NCI-H774 (cell line): ENCODE results near the gene ABR.
A peak's percentile ranks its signal among the peaks of the same experiment; 100 is the strongest.
"Not testable (repeated sequence)": the region's sequence is repeated elsewhere in the genome, so short reads cannot be mapped to it uniquely, and the experiment has no call there.

Experiments used
- DNase-seq: peaks from one replicate; lab custom pipeline; 2025; lab: John Stamatoyannopoulos, UW

Gene ABR

DNA sequence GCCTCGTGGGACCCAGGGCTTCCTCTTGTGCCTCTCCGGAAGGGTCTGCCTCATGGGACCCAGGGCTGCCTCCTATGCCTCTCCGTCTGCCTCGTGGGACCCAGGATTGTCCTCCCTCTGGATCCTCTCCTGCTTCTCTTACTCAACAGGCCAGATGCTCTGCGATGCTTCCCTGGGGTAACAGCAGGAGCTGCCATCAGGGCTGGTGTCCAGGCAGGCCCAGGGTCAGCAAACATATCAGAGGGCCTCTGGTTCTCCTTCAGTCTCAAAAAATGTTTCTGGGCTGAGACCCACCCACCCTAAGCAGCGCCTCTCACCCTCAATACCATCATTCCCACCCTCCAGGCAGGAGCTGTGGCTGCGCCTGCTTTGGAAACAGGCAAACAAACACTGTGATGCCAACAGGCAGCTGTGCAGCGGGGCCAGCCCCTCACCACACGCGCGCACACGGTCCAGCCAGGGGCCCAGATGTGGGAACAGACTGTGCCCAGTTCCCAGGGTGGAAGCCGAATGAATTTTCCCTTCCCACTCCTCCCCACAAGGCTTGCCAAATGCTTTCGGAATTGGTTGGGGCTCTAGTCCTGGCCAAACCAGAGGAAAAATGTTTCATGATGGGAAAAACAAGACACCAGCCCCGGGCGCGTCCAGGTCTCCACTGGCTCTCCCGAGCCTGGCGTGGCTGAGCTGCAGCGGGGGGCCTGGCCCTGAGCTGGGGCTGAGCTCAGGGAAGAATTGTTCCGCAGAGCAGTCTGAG lies 171.6 kb downstream of the ABR start:
- DNase-seq, result no peak

DNA sequence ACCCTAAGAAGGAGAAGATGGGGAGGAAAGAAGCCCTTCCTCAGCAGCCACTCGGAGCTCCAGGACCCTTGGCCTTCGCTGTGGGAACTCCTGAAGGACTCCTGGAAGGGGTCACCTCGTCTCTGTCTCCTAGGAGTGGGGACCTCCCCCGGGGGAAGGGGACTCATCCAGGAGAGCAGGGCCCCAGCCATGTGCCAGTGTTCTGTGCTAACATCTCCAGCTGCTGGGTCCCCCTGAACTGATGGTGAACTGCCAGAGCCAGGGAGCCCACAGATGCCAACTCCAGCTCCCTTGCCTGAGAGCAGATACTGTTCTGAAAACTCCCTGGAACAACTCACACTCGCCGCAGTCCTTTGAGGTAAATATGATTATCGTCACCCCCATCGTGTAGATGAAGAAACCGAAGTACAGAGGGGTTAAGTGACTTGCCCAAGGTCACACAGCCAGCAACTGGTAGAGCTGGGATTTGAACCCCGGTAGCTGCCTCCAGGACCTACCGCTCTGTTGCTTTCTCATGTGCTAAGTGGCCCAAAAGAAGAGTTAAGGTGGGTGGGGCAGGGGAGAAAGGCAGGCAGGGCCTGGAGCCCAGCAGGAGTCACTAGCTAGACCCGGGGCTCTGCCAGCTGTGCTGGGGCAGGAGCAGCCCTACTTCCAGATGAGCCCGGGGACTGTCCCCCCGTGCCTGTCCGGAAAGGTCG lies 172.3 kb downstream of the ABR start:
- DNase-seq, result no peak

DNA sequence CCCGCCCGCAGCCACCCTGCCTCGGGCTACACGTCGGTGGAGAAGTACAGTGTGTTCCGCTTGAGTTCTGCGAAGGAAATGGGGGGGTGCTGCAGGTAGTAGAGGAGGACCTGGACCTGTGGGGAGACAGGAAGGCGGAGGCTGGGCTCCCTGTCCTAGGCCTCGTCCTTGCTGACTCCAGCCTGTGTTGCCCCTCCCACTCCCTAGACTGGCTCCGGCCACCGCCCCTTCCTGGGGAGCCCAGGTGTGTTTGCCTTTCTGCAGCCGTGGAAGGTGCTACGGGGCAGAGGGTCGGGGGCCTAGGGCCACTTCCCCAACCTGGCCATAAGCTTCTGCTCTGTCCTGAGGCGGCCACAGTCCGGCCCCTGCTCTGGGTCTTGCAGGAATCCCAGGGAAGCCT lies 173.7 kb downstream of the ABR start:
- no peak for DNase-seq

DNA sequence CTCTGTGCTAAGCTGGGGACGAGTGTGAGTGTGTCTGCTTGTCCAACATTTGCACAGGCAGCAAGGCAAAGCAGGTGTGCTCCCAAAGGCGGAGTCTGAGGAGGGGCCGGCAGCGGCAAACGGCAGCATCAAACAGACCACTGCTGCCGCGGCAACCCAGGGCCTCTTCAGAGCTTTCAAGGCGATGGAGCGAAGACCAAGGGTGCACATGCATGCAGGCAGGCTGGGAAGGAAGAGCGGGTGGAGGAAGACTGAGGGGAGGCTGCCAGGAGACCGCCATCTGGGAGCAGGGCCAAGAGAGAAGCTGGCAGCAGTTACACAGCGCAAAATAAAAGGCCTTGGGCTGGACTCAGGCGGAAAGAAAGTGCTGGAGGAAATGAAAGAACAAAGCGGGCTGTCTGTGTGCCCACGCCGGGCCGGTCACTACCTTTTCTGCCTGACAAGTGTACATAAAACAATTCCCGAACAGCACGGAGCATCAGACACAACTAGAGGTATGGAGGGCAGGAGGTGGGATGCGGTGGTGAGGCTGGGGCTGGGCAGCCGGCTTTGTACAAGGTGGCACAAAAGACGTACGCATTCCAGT lies 174.3 kb downstream of the ABR start:
- peak; percentile 0 for DNase-seq

DNA sequence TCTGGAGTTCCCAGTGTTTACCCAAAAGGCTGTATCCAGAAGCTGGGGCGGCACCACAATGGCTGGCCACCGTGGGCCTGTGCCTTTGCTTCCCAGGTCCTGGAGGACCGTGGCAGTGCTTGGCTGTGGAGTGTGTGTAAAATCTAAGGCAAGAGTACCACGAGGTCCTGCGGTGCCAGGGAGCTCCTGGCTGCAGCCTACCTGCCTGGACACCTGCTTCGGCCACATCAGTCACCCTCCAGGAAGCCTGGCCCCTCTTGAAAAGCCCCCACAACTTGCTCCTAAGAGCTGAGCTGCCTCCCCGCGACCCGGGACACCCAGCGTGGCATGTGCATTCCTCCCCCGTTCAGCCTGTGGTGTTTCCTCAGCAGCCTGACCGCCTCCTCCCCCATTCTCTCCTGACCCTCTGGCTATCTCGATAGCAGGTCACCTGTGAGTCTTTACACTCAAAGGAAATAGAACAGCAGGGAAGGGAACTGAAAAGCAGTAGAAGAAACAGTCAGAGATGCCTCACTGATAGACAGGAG lies 174.9 kb downstream of the ABR start:
- DNase-seq, result no peak

DNA sequence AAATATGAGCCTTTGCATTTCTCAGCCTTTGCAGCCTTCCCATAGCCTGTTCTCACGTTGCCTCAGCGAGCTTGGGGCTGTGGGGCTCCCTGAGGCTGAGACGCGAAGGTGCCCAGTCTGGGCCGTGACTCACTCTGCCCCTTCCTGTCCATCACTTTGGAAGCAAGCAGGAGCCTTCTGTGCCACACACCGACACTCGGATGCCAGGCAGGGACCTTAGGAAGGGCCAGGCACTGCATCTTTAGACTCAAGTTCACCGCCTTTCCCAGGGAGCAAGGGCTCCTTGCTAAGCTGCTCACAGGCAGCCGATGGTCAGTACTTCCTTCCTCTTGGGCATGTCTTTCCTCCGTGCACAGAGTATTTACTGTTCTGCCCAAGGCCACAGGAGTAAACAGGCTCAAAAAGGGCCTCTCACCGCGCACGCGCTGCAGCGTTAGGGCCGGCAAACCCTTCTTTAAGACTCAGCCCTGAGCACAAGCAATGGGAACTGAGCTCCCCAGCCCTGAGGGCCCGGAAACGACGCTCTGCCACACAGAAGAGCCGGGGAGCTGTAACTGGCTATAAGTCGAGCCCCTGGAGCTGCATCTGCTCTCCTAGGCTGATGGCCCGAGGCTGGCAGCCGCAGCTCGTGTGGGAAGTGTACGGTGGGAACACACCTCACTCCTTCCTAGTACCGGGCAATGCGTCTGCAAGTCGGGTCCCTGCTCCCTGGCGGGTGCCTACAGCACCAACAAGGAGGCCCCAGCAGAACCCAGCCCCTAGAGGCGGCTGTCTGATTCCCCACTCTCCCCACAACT lies 175.6 kb downstream of the ABR start:
- DNase-seq, result no peak

DNA sequence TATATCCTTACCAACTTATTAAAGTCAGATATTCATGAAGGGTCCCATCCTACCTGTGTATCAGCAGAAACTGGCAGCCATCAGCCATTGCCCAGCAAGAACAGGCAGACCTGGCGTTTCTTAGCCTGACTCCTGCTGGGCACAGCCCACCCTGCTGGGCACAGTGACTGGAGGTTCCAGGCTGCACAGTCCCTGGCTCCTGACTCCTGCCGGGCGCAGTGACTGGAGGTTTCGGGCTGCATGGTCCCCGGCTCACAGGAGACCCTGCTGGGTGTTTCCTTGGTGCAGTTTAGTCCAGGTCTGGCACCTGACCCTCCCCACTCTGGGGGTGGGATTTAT lies 176.2 kb downstream of the ABR start:
- DNase-seq, result no peak

DNA sequence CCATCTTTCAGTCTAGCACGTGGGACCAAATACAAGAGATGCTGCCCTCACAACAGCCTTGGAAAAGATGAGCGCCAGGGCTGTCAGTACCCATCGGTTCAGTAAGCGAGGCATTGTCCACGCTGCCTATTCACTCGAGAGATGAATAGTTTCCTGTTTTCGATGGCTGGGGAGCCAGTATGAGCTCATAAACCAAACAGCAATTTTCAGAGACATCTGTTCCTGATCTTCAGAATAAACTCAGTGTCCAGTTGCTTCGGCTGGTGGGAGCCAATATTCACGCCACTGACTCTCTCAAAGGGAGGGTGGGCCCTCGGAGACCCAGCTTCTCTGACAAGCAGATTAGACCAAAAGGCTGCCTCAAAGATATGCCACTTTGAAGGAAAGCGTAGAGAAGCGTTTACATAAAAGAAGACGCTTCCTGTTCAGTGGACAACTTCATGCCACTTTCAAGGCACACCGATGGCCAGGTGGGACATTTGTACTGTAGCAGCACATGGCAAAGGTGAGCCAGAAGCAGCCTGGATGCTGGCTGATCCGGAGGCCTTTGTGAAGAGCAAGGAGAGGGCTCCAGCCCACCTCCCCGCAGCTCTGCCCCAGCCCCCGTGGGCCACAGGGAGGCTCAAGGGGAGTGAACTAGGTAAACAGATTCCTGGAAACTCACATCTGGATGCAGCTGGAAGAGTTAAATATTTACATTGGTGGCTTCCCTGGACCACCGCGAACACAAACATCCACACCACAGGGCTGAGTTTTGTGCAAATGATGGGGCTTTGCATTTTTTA lies 176.8 kb downstream of the ABR start:
- peak; percentile 1 for DNase-seq

DNA sequence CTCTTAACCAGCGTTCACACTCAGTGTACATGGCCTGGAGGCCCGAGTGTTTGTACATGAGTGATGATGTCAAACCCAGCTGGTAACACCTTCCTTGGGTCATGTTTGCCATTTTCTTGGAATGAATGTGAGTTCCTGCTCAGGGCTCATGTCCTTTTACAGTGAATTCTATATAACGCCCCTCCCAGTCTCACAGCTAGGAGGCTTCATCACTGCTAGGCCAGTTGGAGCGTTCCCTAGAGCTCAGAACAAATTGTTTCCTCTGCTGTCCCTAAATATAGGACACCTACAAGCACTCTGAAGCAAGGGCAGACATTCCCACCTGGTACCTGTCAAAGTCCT lies 177.4 kb downstream of the ABR start:
- DNase-seq, result no peak

DNA sequence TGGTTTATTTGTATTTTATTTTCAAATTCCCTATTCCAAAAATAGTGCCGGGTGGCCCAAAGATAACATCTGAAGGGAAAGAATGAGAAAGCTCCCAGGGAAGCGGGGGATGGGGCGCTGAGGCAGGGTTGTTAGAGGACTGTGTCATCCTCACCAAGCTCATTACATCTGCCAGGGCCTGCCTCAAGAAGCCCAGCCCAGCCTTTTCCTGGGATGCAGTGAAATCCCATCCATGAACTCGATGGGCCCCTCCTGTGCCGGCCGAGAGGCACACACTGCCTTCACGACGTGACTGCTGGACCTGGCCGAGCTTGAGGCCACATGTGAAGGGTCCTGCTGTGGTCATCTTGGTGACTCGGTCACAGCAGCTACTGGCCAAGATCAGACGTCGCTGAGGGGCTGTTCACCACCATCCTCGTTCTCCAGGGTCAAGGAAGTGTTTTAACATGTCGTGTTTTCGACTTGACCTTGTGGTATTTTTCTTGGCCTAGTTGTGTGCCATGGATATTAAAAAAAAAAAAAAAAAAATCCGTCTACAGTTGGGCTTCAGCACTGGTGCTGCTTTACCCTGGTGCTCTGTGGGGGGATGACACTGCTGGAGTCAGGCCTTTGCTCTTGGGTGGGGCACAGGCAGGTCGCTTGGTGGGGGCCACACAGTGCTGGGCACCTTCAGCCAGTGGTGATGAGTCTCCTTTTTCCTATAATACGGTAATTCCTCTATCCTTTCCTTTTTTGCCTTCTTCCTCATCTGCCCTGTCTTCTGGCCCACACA lies 178.0 kb downstream of the ABR start:
- no peak for DNase-seq

DNA sequence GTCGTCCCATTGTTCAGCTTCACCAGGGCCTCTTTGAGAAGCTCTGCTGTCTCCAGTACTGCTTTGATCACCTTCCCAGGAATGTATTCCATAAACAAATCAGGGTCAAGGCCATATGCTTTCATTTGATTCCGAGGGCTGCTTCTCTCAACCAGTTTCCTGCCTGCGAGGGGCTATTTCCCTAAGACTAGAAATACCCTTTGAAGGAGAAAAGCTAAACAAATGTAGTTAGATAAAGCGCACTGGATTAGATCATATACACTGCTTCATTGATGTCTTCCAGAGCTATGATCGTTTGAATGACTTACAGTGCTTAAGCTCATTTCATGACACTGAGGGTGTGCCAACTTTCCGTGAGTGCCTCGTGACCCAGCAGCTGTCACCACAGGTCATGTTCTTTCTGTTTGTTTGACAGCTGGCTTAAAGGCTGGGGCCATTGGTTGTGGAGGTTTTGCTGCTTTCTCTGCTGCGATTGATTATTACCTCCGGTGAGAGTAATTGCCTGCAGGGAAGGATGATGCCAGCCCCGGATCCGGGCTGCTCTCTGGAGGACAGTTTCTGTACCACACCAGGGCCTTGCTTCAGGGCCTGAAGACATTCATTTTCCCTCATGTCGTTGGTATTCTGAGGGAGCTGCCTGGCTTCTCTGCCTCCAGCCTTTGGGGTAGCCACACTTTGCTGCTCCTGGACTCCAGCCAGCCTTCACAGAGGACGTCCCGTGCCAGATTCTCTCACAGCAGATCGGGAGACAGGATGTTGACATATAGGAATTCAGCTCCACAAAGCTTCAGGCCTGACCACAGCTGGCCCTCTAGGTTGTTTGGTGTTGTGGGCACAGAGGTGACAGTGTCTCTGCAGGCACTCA lies 179.0 kb downstream of the ABR start:
- no peak for DNase-seq

DNA sequence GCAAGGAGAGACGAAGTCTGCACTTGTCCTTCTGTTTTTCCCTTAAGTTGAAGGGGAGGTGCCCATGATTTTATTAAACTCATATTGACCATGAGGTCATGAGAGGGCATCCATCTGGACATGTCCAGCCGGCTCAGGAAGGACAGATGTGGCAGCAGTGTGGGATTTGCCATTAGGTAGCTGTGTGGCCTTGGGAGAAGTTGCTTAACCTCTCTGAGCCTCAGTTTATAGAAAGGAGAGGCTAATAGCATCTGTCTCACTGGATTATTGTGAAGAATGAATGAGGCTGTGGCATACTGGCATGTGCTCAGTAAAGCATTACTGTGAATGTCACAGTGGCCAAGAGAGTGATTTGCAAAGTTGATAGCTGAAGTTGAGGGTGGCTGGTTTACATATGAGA lies 181.7 kb downstream of the ABR start:
- DNase-seq, result no peak

DNA sequence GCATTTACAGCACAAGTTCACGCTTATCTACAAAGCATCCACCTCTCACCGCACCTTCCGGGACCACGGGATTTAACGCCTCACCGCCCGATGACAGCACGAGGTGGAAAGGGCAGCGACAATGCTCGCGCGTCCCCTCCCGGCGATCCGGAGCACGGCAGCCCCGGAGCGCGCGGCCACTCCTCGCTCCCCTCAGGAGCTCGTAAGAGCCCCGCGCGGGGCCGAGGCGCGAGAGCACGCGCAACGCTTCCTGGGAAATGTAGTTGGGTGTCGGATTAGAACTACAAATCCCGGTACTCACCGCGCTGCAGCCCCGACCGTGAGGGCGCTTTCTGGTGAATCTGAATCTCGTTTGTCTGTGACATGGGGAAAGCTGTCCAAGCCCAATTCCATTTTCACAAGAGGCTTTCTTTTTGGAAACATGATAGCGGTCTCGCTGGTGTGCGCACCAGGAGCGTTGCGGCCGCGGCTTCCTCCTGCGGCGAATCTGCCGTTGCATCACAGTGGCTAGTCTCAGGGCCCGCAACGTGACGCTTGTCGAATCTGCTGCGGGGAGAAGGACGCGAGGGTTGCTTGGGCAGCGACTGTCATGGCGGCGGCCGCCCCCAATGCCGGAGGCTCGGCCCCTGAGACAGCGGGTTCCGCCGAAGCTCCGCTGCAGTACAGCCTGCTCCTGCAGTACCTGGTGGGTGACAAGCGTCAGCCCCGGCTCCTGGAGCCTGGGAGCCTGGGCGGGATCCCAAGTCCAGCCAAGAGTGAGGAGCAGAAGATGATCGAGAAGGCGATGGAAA lies 183.0 kb downstream of the ABR start, which contains the start of gene TIMM22:
TIMM22 (plus strand) TSS at position 576 of the 791 bp plus-strand sequence; CDS start at position 590, 14 bp downstream.
- DNase-seq, result peak; percentile 84

DNA sequence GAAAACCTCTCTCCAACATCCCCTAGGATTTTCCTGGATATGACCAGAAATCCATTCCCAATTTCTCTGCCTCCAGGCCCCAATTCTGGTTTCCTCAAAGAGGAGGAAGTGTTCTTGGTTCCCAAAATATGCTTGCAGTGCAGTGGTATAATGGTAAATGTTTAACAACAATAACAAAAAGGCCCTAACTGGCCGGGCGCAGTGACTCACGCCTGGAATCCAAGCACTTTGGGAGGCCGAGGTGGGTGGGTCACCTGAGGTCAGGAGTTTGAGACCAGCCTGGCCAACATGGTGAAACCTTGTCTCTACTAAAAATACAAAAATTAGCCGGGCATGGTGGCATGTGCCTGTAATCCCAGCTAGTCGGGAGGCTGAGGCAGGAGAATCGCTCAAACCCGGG lies 184.5 kb downstream of the ABR start:
- DNase-seq, result not testable (repeated sequence)

DNA sequence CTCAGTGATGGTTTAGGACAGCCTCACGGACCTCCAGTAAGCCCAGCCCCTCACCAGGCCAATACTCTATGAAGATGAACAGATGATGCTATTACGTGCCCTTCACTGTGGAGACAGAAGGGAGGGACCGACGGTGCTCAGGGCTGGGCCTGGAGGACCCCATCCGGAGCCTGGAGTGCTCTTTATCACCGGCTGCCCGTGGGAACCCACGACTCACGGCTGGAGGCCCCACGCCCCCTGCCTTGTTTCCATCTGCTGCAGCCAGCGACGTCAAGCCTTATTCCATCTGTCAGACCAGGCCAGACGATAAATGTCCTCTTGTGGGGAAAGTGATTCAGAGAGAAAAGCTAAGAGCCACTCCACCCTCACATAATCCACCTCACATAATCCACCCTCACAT lies 186.8 kb downstream of the ABR start:
- DNase-seq, result no peak

DNA sequence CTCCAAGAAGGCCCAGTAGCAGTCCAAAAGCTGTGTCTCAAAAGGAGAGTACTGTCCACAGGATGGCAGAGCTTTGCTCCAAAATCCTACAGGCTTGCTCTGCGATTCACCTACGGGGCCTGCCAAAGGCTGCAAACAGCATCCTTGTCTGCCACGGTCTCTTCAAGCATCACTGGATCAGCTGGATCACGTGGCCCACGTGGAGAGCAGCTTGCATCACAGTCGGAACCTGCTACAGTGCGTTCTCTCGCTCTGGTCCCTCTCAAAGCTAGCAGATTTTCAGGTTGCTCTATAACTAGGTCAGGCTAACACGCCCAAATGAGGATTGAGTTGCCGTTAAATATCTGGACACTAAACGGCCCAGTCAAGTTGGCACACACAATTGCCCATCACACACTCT lies 191.2 kb downstream of the ABR start:
- no peak for DNase-seq

DNA sequence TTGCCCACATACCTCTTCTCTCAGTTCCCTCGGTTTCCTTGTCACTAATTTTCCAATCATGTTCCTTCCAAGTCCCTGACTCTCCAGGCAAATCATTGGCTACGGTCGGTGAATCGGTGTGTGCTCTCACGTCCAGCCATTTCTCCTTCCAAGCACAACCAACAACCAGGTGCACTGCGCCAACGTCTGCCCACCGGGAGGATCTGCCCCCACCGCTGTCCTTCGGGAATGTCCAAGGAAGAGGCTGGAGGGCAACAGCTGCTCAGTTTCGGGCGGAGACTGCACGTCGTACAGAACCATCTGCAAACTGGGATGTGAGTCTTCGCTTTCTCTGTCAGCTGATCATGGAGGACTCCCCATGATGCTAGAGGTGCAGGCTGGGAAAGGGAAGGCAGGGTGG lies 191.8 kb downstream of the ABR start:
- DNase-seq, result no peak

DNA sequence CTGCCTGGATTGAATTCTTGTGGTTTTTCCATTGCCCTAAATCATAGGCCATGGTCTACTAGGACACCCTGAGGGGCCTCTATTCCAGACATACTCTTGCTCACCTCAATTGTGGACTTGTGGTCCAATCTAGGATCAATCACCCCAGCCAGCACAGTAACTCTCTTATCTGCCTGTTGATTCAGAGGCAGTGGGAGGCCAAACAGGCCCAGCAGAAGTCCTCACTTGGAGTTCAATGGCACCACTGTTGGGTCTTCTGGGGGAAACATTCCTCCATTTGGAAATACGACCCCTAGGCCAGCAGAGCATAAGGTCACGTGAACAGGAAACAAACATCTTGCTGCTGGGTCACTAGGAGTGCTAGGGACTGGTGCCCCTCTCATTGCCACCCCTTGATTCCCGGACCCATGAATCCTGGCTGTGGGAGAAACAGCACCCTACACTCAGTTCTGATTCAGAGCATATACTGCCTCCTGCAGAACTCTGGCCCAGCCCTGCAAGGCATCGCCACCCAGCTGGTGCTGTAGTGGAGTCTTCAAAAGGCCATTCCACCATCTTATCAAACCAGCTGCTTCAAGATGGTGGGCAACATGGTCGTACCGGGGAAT lies 193.4 kb downstream of the ABR start:
- no peak for DNase-seq

DNA sequence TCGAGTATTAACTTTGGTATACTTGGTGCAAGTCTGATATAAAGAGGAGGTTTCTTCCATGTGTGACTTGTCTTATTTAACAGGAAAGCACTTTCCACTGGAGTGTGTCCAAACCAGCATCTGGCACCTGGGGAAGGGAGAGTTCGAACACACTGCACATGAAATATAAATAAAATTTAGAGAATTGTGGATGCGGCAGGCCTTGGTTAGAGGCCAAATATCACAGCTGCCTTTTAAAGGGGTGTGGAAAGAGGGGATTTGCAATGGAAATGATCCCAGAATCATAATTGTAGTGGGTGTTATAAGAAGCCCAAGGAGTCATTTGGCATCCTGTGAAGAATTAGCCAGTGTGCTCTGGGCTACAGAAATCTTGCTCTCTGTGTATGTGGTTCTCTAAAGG lies 195.9 kb downstream of the ABR start:
- no peak for DNase-seq
